ENCODE data around the gene RTN4RL1. TPM values are rescaled to one million over a fixed set of nuclear protein-coding genes. Genes with fewer than 3 reads are reported as not detected.
A peak's percentile ranks its signal among the peaks of the same experiment; 100 is the strongest.

RTN4RL1 gene
- total and polyA plus RNA-seq, 2 of the 13 experiments (the other 11 are each of a cell fraction or from before 2014, with no cell fraction given) = 0.01 TPM; not detected in 1

GRCh38 chr17:2002767-2003329 is 22.3 kb downstream of the RTN4RL1 start (continued):
- TF ChIP-seq ZNF678 (CRISPR knock-in tag; IDR thresholded peaks at IDR 0.05) (no peak), GATA4 (IDR thresholded peaks at IDR 0.05; ENCODE audit: borderline replicate concordance, low read depth) (no peak)

GRCh38 chr17:1999557-2000251 is 25.4 kb downstream of the RTN4RL1 start:
- DNase-seq (ENCODE audit: low spot score) (peak; percentile 25), FAIRE-seq (no peak), ATAC-seq (peak; percentile 16)
- ChIA-PET CTCF (ENCODE audit: low intra/inter-chr PET ratio, low total read pairs) (no interaction called here), POLR2A (interaction anchor here (0.6 to 1.5 kb wide), 3 partner anchors 14 to 113 kb away, joined by 3 to 4 read pairs (median 4); no protein-coding TSS in a partner anchor)
- H3K4me3 ChIP-seq (replicated peaks in 1 of 3; ENCODE audit: insufficient read depth in 1 of 3, low read depth in 2 of 3, low read length in 3 of 3) = no peak overlapping the region; a peak in 1 of 6 replicates
- H3K79me2 ChIP-seq (ENCODE audit: insufficient read depth, low read length) = no peaks in the 10 kb centered on the region
- in situ Hi-C loops (cut with HindIII; ENCODE audit: extremely low pct_ligation_motif_present, low pct_unique_long_range_greater_than_20kb) (no loop called here), intact Hi-C loops (cut with micrococcal nuclease; ENCODE audit: unreplicated experiment) (no loop called here)
- no peak overlapping the region for H3K9ac ChIP-seq (ENCODE audit: insufficient read depth, low read depth, low read length)
- 67% methylated on average over 3 of the region's 13 CpGs for WGBS (ENCODE audit: low lambda C conversion rate)
- H3K4me2 ChIP-seq (ENCODE audit: low read depth, low read length) = peak overlapping the region; percentile 64
- no peaks in the 10 kb centered on the region for H3K9me3 ChIP-seq (ENCODE audit: low read length)
- no peak overlapping the region for H2AFZ ChIP-seq (ENCODE audit: low read length)
- BruUV-seq (replicated peaks) = no TSS peak
- H3K36me3 ChIP-seq (replicated peaks in 1 of 2; ENCODE audit: control insufficient read depth in 1 of 2, insufficient read depth in 2 of 2, low read length in 2 of 2) = no peaks in the 10 kb centered on the region
- peaks cover 53% of the 10 kb centered on the region for H3K4me1 ChIP-seq (ENCODE audit: insufficient read depth, low read length)
- no peak overlapping the region for H3K27ac ChIP-seq (ENCODE audit: extremely low read length, insufficient read depth, low read length)
- H4K20me1 ChIP-seq (ENCODE audit: insufficient read depth, low read length) = no peaks in the 10 kb centered on the region
- peaks cover 0 to 2% of the 10 kb centered on the region in 2 experiments; a peak in 2 of 5 replicates for H3K27me3 ChIP-seq (ENCODE audit: control insufficient read depth in 1 of 2, insufficient read depth in 2 of 2, low read length in 2 of 2)
- no peak for TF ChIP-seq LRRFIP1 (CRISPR knock-in tag; conservative IDR thresholded peaks at IDR 0.05)
- TF ChIP-seq HNF4A (CRISPR knock-in tag; IDR thresholded peaks at IDR 0.05) = 0 out of 2 replicates have a peak, but pooled peaks have one; percentile 4
- no peak for TF ChIP-seq ZNF784 (CRISPR knock-in tag; IDR thresholded peaks at IDR 0.05; ENCODE audit: borderline replicate concordance)
- TF ChIP-seq ZSCAN25 (CRISPR knock-in tag; IDR thresholded peaks at IDR 0.05) = peak; percentile 46; the same call in 1 of the 2 replicates
- 0 out of 2 replicates have a peak, but pooled peaks have one; percentile 69 for TF ChIP-seq ZNF138 (CRISPR knock-in tag; IDR thresholded peaks at IDR 0.05; ENCODE audit: low read depth)
- 0 out of 2 replicates have a peak, but pooled peaks have one; percentile 61 for TF ChIP-seq ZNF280B (CRISPR knock-in tag; IDR thresholded peaks at IDR 0.05; ENCODE audit: borderline replicate concordance)
- TF ChIP-seq SMAD9 (CRISPR knock-in tag; IDR thresholded peaks at IDR 0.05) = no peak
- 0 out of 2 replicates have a peak, but pooled peaks have one; percentile 38 for TF ChIP-seq HNRNPL (IDR thresholded peaks at IDR 0.05; ENCODE audit: low read depth, low read length)
- TF ChIP-seq ZNF574 (CRISPR knock-in tag; IDR thresholded peaks at IDR 0.05) = 0 out of 2 replicates have a peak, but pooled peaks have one; percentile 7

Data from HepG2 (cell line).